ENCODE results near the gene LUM. TPM values are rescaled to one million over a fixed set of nuclear protein-coding genes. Genes with fewer than 3 reads are reported as not detected.

LUM gene
- polyA plus RNA-seq, 2 of the 4 experiments (the other 2 are of a cell fraction), result 1.2 to 1.9 TPM

- Histone ChIP-seq H3K9me3 (no peaks in the 10 kb centered on the region), H3K4me2 (no peak overlapping the region), H3K4me3 (no peak overlapping the region), H3K4me1 (no peaks in the 10 kb centered on the region), H3K27ac (no peak overlapping the region)
- ATAC-seq (no peak), DNase-seq (ENCODE audit: low read depth in 1 of 2, low spot score in 1 of 2) (no peak), FAIRE-seq (no peak)
- ChIA-PET CTCF (no interaction called here), POLR2A (no interaction called here)
- TF ChIP-seq BHLHE40 (IDR thresholded peaks at IDR 0.05; ENCODE audit: low read depth, low read length) (no peak), MAFK (IDR thresholded peaks at IDR 0.05; ENCODE audit: partially characterized antibody) (no peak), HEYL (CRISPR knock-in tag; IDR thresholded peaks at IDR 0.05) (no peak), RNF2 (IDR thresholded peaks at IDR 0.05; ENCODE audit: borderline replicate concordance, low read depth) (no peak), ZC3H11A (IDR thresholded peaks at IDR 0.05) (no peak), HOXB5 (CRISPR knock-in tag; IDR thresholded peaks at IDR 0.05) (no peak), JUNB (IDR thresholded peaks at IDR 0.05) (no peak), ZSCAN20 (CRISPR knock-in tag; IDR thresholded peaks at IDR 0.05) (no peak), ZNF302 (CRISPR knock-in tag; IDR thresholded peaks at IDR 0.05) (no peak)
Observed at GRCh38 chr12:91161009-91161408, 49.7 kb upstream of the LUM start.

- no peak overlapping the region for H3K4me2 ChIP-seq
- ATAC-seq, result no peak
- no peak overlapping the region for H3K4me3 ChIP-seq
- FAIRE-seq, result no peak
- ChIA-PET CTCF (no interaction called here), POLR2A (no interaction called here)
- 45% methylated on average over 2 of the region's 2 CpGs for WGBS (ENCODE audit: missing lambda C conversion rate)
- no peak overlapping the region for H3K27ac ChIP-seq
- TF ChIP-seq TFCP2L1 (CRISPR knock-in tag; IDR thresholded peaks at IDR 0.05) (no peak), HOXB5 (CRISPR knock-in tag; IDR thresholded peaks at IDR 0.05) (no peak), EHMT2 (IDR thresholded peaks at IDR 0.05; ENCODE audit: low read depth) (no peak), KDM1A (IDR thresholded peaks at IDR 0.05; ENCODE audit: low read depth) (no peak), RARB (CRISPR knock-in tag; IDR thresholded peaks at IDR 0.05) (no peak), HOXB13 (CRISPR knock-in tag; IDR thresholded peaks at IDR 0.05; ENCODE audit: low read depth) (no peak), CTCF (IDR thresholded peaks at IDR 0.05) (no peak), FOSL2 (IDR thresholded peaks at IDR 0.05) (no peak), FOSL2 (CRISPR knock-in tag; IDR thresholded peaks at IDR 0.05) (no peak), EP300 (IDR thresholded peaks at IDR 0.05) (no peak), TP53 (CRISPR knock-in tag; IDR thresholded peaks at IDR 0.05) (no peak), POLR2A (IDR thresholded peaks at IDR 0.05; ENCODE audit: low read length) (no peak), HMGXB4 (CRISPR knock-in tag; IDR thresholded peaks at IDR 0.05; ENCODE audit: borderline replicate concordance) (no peak), RAD21 (conservative IDR thresholded peaks at IDR 0.05 in 1 of 2, IDR thresholded peaks at IDR 0.05 in 1 of 2) (no peak), HEYL (CRISPR knock-in tag; IDR thresholded peaks at IDR 0.05) (no peak), SREBF2 (IDR thresholded peaks at IDR 0.05) (no peak)
- TF ChIP-seq, protein P1, sequence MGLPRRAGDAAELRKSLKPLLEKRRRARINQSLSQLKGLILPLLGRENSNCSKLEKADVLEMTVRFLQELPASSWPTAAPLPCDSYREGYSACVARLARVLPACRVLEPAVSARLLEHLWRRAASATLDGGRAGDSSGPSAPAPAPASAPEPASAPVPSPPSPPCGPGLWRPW (IDR thresholded peaks at IDR 0.05), result no peak
- TF ChIP-seq, protein P2, sequence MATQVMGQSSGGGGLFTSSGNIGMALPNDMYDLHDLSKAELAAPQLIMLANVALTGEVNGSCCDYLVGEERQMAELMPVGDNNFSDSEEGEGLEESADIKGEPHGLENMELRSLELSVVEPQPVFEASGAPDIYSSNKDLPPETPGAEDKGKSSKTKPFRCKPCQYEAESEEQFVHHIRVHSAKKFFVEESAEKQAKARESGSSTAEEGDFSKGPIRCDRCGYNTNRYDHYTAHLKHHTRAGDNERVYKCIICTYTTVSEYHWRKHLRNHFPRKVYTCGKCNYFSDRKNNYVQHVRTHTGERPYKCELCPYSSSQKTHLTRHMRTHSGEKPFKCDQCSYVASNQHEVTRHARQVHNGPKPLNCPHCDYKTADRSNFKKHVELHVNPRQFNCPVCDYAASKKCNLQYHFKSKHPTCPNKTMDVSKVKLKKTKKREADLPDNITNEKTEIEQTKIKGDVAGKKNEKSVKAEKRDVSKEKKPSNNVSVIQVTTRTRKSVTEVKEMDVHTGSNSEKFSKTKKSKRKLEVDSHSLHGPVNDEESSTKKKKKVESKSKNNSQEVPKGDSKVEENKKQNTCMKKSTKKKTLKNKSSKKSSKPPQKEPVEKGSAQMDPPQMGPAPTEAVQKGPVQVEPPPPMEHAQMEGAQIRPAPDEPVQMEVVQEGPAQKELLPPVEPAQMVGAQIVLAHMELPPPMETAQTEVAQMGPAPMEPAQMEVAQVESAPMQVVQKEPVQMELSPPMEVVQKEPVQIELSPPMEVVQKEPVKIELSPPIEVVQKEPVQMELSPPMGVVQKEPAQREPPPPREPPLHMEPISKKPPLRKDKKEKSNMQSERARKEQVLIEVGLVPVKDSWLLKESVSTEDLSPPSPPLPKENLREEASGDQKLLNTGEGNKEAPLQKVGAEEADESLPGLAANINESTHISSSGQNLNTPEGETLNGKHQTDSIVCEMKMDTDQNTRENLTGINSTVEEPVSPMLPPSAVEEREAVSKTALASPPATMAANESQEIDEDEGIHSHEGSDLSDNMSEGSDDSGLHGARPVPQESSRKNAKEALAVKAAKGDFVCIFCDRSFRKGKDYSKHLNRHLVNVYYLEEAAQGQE (IDR thresholded peaks at IDR 0.05), result no peak
- TF ChIP-seq, protein P3, sequence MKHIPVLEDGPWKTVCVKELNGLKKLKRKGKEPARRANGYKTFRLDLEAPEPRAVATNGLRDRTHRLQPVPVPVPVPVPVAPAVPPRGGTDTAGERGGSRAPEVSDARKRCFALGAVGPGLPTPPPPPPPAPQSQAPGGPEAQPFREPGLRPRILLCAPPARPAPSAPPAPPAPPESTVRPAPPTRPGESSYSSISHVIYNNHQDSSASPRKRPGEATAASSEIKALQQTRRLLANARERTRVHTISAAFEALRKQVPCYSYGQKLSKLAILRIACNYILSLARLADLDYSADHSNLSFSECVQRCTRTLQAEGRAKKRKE (CRISPR knock-in tag; IDR thresholded peaks at IDR 0.05; ENCODE audit: low read depth), result no peak
- H3K4me1 ChIP-seq, result no peaks in the 10 kb centered on the region
- no peak for DNase-seq (ENCODE audit: low read depth in 1 of 2, low spot score in 1 of 2)
- H3K9me3 ChIP-seq, result no peaks in the 10 kb centered on the region
Observed at GRCh38 chr12:91155990-91156389, 44.7 kb upstream of the LUM start.
